ENCODE measurements around the gene TBC1D8.
"Not testable (repeated sequence)": the region's sequence is repeated elsewhere in the genome, so short reads cannot be mapped to it uniquely, and the experiment has no call there.

Gene TBC1D8

DNA sequence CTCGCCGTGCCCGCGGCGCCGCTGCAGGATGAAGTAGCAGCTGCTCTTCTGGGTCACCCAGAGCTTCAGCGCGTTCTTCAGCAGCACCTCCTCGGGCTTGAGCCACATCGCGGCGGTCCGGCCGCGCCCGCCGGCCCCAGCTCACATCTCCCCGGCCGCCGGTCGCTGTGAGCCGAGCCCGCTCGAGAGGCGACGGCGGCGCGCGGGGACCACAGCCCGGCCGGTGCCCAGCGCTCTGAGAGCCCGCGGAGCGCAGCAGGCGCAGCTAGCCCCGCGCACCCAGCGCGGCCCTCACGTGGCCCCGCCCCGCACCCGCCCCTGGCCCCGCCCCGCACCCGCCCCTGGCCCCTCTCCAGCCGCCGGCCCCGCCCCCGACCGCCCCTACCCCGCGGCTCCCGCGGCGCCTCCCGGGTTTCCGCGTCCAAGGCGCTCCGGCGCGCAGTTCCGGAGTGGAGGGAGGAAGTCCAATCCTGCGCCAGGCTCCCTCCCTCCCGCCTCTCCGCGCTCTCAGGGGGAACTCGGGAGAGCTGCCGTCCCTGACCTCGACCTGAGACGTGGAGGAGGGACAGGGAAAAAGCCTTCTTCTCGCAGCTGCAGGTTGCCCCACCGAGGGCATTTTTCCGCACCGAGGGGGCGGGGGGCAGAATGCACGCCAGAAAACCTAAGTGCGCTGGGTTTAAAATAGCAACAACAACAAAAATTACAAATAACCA, at the start of gene TBC1D8:
TBC1D8 (minus strand) TSS at position 237 of the 713 bp plus-strand sequence; CDS start at position 108, 129 bp downstream.
- no peak for FAIRE-seq

GRCh38 chr2:101200676-101201075, 49.5 kb upstream of the TBC1D8 start:
- FAIRE-seq = no peak

GRCh38 chr2:101199251-101199791, 48.1 kb upstream of the TBC1D8 start:
- FAIRE-seq = no peak

GRCh38 chr2:101197814-101198213, 46.6 kb upstream of the TBC1D8 start:
- no peak for FAIRE-seq

GRCh38 chr2:101197215-101197745, 46.1 kb upstream of the TBC1D8 start:
- FAIRE-seq = no peak

- FAIRE-seq = no peak
Measured at GRCh38 chr2:101195871-101196661, 44.9 kb upstream of the TBC1D8 start.

DNA sequence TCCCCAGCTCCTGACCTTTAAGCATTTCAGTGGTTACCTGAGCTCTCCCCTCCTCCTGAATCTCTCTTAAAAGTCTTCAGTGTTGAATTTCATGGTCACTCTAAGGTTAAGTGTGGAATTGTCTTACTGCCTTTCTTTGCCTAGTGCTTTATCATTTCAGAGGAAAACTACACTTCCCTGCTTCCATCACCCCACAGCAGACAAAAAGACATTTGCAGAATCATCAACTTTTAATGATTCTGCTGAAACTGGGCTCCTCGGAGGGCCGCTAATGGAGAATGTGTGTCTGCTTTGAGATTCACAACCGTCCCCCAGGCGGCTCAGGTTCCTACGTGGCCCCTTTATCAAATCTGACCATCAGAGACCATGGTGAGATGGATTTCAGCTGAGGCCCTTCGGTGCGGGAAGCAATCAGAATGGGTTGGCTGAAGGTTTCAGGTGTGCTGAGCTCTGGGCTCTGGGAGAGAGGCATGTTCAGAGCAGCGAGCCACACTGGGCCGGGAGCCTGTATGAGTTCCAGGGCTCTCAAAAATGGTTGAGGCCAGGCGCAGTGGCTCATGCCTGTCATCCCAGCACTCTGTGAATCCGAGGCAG, 41.9 kb upstream of the TBC1D8 start:
- FAIRE-seq = no peak

- FAIRE-seq = no peak
Measured at GRCh38 chr2:101190747-101191516, 39.8 kb upstream of the TBC1D8 start.

DNA sequence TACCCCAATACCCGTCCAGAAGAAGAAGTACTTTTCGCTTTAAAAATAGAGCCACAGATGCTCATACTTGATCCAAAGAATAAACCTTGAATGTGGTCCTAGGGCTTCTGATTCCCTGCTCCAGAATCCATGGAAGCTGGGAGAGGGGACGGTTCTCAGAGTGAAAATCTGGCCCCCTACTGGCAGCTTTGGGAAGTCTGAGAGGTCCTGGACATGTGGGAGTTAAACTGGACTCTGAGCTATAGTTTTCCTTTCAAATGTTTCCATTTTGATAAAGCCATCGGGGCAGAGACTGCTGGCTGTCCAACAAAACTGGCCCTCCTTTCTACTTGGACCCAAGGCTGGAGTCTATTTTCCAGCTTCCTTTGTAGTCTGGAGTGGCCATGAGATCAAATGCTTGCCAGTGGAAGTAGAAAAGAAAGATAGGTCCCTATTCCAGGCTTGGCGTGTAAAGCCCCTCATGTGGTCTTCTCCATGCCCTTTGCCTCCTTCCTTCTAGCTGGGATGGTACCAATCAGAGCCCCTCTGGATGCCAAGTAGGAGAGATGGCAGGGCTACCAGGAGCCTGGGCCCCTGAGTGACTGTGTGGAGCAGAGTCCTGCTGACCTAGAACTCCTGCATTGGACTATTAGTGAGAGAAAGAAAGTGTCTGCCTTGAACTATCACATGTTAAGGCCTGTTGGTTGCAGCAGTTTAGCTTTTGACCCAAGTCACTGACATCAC, 37.7 kb upstream of the TBC1D8 start:
- FAIRE-seq = peak; percentile 17

DNA sequence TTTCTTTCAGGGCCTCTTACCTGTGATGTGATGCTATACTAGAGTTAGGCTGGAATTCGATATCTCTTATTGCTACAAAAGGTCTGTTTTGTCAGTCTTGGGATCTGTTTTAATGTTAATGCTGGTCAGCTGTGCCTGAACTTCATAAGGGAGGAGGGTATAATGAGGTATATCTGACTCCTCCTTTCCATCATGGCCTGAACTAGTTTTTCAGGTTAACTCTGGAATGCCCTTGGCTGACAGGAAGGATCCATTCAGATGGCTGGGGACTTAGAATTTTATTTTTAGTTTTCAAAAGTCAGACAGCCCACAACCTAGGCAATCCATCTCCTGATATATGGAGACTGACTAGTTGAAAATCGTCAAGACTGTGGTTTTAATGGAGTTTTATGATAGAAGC, 35.9 kb upstream of the TBC1D8 start:
- no peak for FAIRE-seq

DNA sequence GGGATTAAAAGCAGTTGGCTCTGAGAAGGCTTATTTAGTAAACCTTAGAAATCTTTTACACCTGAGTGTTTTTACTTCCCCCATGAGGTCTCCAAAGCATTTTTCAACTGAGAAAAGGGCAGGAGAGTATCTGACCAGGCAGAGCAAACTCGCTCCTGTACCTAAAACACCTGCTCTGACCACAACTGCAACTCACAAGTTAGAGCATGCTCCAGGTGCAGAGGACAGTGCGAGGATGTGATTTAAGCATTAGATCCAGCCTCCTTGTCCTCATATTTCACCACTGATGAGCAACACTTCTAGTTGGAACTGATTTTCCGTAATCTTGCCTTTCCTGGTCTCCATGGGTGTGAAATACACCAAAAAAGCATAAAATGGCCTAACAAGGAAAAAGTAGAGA, 34.5 kb upstream of the TBC1D8 start:
- no peak for FAIRE-seq

DNA sequence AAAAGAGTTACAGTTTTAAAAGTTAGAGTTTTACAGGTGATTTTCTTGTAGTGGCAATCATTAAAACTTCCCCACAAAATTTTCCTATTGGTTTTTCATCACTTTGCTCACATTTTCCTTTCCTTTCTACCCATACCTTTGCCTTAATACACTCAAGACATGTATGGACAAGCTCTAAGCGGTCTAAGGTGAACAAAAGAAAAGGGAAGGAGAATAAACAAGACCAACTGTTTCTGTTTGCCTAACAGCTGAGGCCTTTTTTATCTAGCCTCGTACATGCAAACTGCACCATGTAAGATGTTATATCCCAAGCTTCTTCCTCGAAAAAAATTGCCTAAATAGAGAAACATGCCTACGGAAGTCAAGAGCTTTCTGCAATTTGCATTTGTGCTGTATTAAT, 33.9 kb upstream of the TBC1D8 start:
- no peak for FAIRE-seq

GRCh38 chr2:101179982-101180381, 28.8 kb upstream of the TBC1D8 start:
- FAIRE-seq = no peak

GRCh38 chr2:101176803-101177202, 25.6 kb upstream of the TBC1D8 start:
- no peak for FAIRE-seq

GRCh38 chr2:101175991-101176390, 24.8 kb upstream of the TBC1D8 start:
- FAIRE-seq = no peak

GRCh38 chr2:101173707-101174295, 22.6 kb upstream of the TBC1D8 start:
- no peak for FAIRE-seq

- not testable (repeated sequence) for FAIRE-seq
Measured at GRCh38 chr2:101169822-101170221, 18.6 kb upstream of the TBC1D8 start.

- FAIRE-seq = no peak
Measured at GRCh38 chr2:101168706-101169105, 17.5 kb upstream of the TBC1D8 start.

GRCh38 chr2:101167532-101167931, 16.4 kb upstream of the TBC1D8 start:
- FAIRE-seq = not testable (repeated sequence)

GRCh38 chr2:101164021-101164420, 12.8 kb upstream of the TBC1D8 start:
- no peak for FAIRE-seq

GRCh38 chr2:101162561-101163330, 11.6 kb upstream of the TBC1D8 start:
- FAIRE-seq = no peak

Measured in TTC549 (cell line).